ENCODE data around the gene AFDN. TPM values are rescaled to one million over a fixed set of nuclear protein-coding genes. Genes with fewer than 3 reads are reported as not detected.

AFDN gene
- total RNA-seq, 1 experiment from 2014 or later, result 107 TPM

GRCh38 chr6:168016721-168017525 is 190.2 kb downstream of the AFDN start:
- POLR2A ChIA-PET (ENCODE audit: low non-redundant PET), result no interaction called here
- intact Hi-C loops (cut with micrococcal nuclease; ENCODE audit: unreplicated experiment), result no loop called here
- Histone ChIP-seq H3K4me1 (ENCODE audit: insufficient read depth, low read length, poor library complexity, severe bottlenecking) (no peaks in the 10 kb centered on the region), H3K27me3 (replicated peaks; ENCODE audit: insufficient read depth, low read depth, low read length, poor library complexity) (no peaks in the 10 kb centered on the region), H3K36me3 (ENCODE audit: insufficient read depth, low read length, poor library complexity, severe bottlenecking) (no peaks in the 10 kb centered on the region), H3K27ac (ENCODE audit: low read depth, low read length, poor library complexity, severe bottlenecking) (no peak overlapping the region), H3K9me3 (ENCODE audit: low read depth, low read length, poor library complexity, severe bottlenecking) (peaks cover 5% of the 10 kb centered on the region), H3K4me3 (ENCODE audit: low read depth, low read length, poor library complexity, severe bottlenecking) (no peak overlapping the region)
- no peak for TF ChIP-seq CTCF (conservative IDR thresholded peaks at IDR 0.05; ENCODE audit: low read depth, low read length)
- TF ChIP-seq EZH2 (IDR thresholded peaks at IDR 0.05; ENCODE audit: borderline replicate concordance, low read depth, low read length, poor library complexity, severe bottlenecking), result no peak
- BruUV-seq (replicated peaks), result no TSS peak
- no peak for DNase-seq (ENCODE audit: low spot score)
- CTCF ChIA-PET, result no interaction called here

GRCh38 chr6:168017629-168018028 is 190.9 kb downstream of the AFDN start:
- Histone ChIP-seq H3K27ac (ENCODE audit: low read depth, low read length, poor library complexity, severe bottlenecking) (no peak overlapping the region), H3K9me3 (ENCODE audit: low read depth, low read length, poor library complexity, severe bottlenecking) (no peaks in the 10 kb centered on the region), H3K36me3 (ENCODE audit: insufficient read depth, low read length, poor library complexity, severe bottlenecking) (no peaks in the 10 kb centered on the region), H3K4me3 (ENCODE audit: low read depth, low read length, poor library complexity, severe bottlenecking) (no peak overlapping the region), H3K4me1 (ENCODE audit: insufficient read depth, low read length, poor library complexity, severe bottlenecking) (no peaks in the 10 kb centered on the region), H3K27me3 (replicated peaks; ENCODE audit: insufficient read depth, low read depth, low read length, poor library complexity) (no peaks in the 10 kb centered on the region)
- BruUV-seq (replicated peaks), result no TSS peak
- intact Hi-C loops (cut with micrococcal nuclease; ENCODE audit: unreplicated experiment), result no loop called here
- CTCF ChIA-PET, result no interaction called here
- DNase-seq (ENCODE audit: low spot score), result no peak
- TF ChIP-seq EZH2 (IDR thresholded peaks at IDR 0.05; ENCODE audit: borderline replicate concordance, low read depth, low read length, poor library complexity, severe bottlenecking), result no peak
- no peak for TF ChIP-seq CTCF (conservative IDR thresholded peaks at IDR 0.05; ENCODE audit: low read depth, low read length)
- POLR2A ChIA-PET (ENCODE audit: low non-redundant PET), result no interaction called here

- no peak for DNase-seq (ENCODE audit: low spot score)
- no TSS peak for BruUV-seq (replicated peaks)
- Histone ChIP-seq H3K9me3 (ENCODE audit: low read depth, low read length, poor library complexity, severe bottlenecking) (no peaks in the 10 kb centered on the region), H3K27ac (ENCODE audit: low read depth, low read length, poor library complexity, severe bottlenecking) (no peak overlapping the region), H3K4me3 (ENCODE audit: low read depth, low read length, poor library complexity, severe bottlenecking) (no peak overlapping the region), H3K36me3 (ENCODE audit: insufficient read depth, low read length, poor library complexity, severe bottlenecking) (no peaks in the 10 kb centered on the region), H3K4me1 (ENCODE audit: insufficient read depth, low read length, poor library complexity, severe bottlenecking) (no peaks in the 10 kb centered on the region), H3K27me3 (replicated peaks; ENCODE audit: insufficient read depth, low read depth, low read length, poor library complexity) (no peaks in the 10 kb centered on the region)
- CTCF ChIA-PET, result no interaction called here
- POLR2A ChIA-PET (ENCODE audit: low non-redundant PET), result no interaction called here
- intact Hi-C loops (cut with micrococcal nuclease; ENCODE audit: unreplicated experiment), result no loop called here
- TF ChIP-seq EZH2 (IDR thresholded peaks at IDR 0.05; ENCODE audit: borderline replicate concordance, low read depth, low read length, poor library complexity, severe bottlenecking) (no peak), CTCF (conservative IDR thresholded peaks at IDR 0.05; ENCODE audit: low read depth, low read length) (no peak)
Measured at GRCh38 chr6:168018664-168019063, 192.0 kb downstream of the AFDN start.
